ENCODE results near the gene NSD2. TPM values are rescaled to one million over a fixed set of nuclear protein-coding genes. Genes with fewer than 3 reads are reported as not detected.
A peak's percentile ranks its signal among the peaks of the same experiment; 100 is the strongest.

NSD2 gene
- total and polyA plus RNA-seq, 4 donors, result 5.1 to 71.5 (median 11.6) TPM

- peaks cover 6 to 35% (median 15%) of the 10 kb centered on the region in 4 donors for H3K36me3 ChIP-seq (ENCODE audit: control insufficient read depth in 4 of 4, insufficient read depth in 3 of 4, low read depth in 1 of 4, low read length in 3 of 4)
- no peaks in the 10 kb centered on the region for H3K27me3 ChIP-seq (ENCODE audit: control insufficient read depth in 4 of 4, insufficient read depth in 4 of 4, low read length in 3 of 4)
- TF ChIP-seq ZBTB33 (IDR thresholded peaks at IDR 0.05) (no peak), TAF1 (conservative IDR thresholded peaks at IDR 0.05) (no peak), GABPA (IDR thresholded peaks at IDR 0.05 in 1 of 2, conservative IDR thresholded peaks at IDR 0.05 in 1 of 2) (no peak), FOXA1 (IDR thresholded peaks at IDR 0.05) (no peak), JUND (IDR thresholded peaks at IDR 0.05) (no peak), FOXA2 (IDR thresholded peaks at IDR 0.05) (no peak), YY1 (IDR thresholded peaks at IDR 0.05) (no peak), RAD21 (IDR thresholded peaks at IDR 0.05) (no peak), RXRA (IDR thresholded peaks at IDR 0.05) (no peak)
- TF ChIP-seq, protein P1, sequence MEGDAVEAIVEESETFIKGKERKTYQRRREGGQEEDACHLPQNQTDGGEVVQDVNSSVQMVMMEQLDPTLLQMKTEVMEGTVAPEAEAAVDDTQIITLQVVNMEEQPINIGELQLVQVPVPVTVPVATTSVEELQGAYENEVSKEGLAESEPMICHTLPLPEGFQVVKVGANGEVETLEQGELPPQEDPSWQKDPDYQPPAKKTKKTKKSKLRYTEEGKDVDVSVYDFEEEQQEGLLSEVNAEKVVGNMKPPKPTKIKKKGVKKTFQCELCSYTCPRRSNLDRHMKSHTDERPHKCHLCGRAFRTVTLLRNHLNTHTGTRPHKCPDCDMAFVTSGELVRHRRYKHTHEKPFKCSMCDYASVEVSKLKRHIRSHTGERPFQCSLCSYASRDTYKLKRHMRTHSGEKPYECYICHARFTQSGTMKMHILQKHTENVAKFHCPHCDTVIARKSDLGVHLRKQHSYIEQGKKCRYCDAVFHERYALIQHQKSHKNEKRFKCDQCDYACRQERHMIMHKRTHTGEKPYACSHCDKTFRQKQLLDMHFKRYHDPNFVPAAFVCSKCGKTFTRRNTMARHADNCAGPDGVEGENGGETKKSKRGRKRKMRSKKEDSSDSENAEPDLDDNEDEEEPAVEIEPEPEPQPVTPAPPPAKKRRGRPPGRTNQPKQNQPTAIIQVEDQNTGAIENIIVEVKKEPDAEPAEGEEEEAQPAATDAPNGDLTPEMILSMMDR (IDR thresholded peaks at IDR 0.05; ENCODE audit: low read depth, low read length, missing input control), result no peak
- TF ChIP-seq, protein P2, sequence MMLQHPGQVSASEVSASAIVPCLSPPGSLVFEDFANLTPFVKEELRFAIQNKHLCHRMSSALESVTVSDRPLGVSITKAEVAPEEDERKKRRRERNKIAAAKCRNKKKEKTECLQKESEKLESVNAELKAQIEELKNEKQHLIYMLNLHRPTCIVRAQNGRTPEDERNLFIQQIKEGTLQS (IDR thresholded peaks at IDR 0.05), result no peak
- TF ChIP-seq, protein P3, sequence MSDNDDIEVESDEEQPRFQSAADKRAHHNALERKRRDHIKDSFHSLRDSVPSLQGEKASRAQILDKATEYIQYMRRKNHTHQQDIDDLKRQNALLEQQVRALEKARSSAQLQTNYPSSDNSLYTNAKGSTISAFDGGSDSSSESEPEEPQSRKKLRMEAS (IDR thresholded peaks at IDR 0.05), result no peak
- no peaks in the 10 kb centered on the region for H3K9me3 ChIP-seq (ENCODE audit: control insufficient read depth in 4 of 4, low read length in 3 of 4)
- H3K4me1 ChIP-seq (ENCODE audit: control insufficient read depth in 4 of 4, insufficient read depth in 4 of 4, low read length in 3 of 4), result no peaks in the 10 kb centered on the region
- 96% methylated on average over 11 of the region's 11 CpGs for WGBS
- H3K9ac ChIP-seq (ENCODE audit: low read depth in 1 of 2, low read length in 2 of 2), result no peak overlapping the region
- no peak overlapping the region for H3K27ac ChIP-seq (ENCODE audit: low read depth in 1 of 2, low read length in 2 of 2)
- no peak overlapping the region for H3K4me3 ChIP-seq (ENCODE audit: low read depth in 1 of 3, low read length in 3 of 3)
- DNase-seq (ENCODE audit: low spot score), result peak; percentile 25
These were observed 119.9 kb downstream of the NSD2 start for GRCh38 chr4:1991087-1991486.

GRCh38 chr4:1991596-1992434, 120.6 kb downstream of the NSD2 start:
- 96% methylated on average over 37 of the region's 37 CpGs for WGBS

More at GRCh38 chr4:1991596-1992434, 120.6 kb downstream of the NSD2 start:
- Histone ChIP-seq H3K9me3 (ENCODE audit: control insufficient read depth in 4 of 4, low read length in 3 of 4) (no peaks in the 10 kb centered on the region), H3K9ac (ENCODE audit: low read depth in 1 of 2, low read length in 2 of 2) (no peak overlapping the region), H3K4me1 (ENCODE audit: control insufficient read depth in 4 of 4, insufficient read depth in 4 of 4, low read length in 3 of 4) (no peaks in the 10 kb centered on the region), H3K36me3 (ENCODE audit: control insufficient read depth in 4 of 4, insufficient read depth in 3 of 4, low read depth in 1 of 4, low read length in 3 of 4) (peaks cover 6 to 28% (median 12%) of the 10 kb centered on the region in 4 donors), H3K27ac (ENCODE audit: low read depth in 1 of 2, low read length in 2 of 2) (no peak overlapping the region), H3K4me3 (ENCODE audit: low read depth in 1 of 3, low read length in 3 of 3) (no peak overlapping the region), H3K27me3 (ENCODE audit: control insufficient read depth in 4 of 4, insufficient read depth in 4 of 4, low read length in 3 of 4) (no peaks in the 10 kb centered on the region)
- no peak for DNase-seq (ENCODE audit: low spot score)
- no peak for TF ChIP-seq SP1 (IDR thresholded peaks at IDR 0.05)
- TF ChIP-seq HNF4A (conservative IDR thresholded peaks at IDR 0.05), result no peak
- TF ChIP-seq, protein P3 (IDR thresholded peaks at IDR 0.05), result no peak
- no peak for TF ChIP-seq TAF1 (conservative IDR thresholded peaks at IDR 0.05)
- TF ChIP-seq, protein P2 (IDR thresholded peaks at IDR 0.05), result no peak
- TF ChIP-seq FOXA2 (IDR thresholded peaks at IDR 0.05), result no peak
- TF ChIP-seq YY1 (IDR thresholded peaks at IDR 0.05), result no peak
- no peak for TF ChIP-seq HNF4G (IDR thresholded peaks at IDR 0.05)
- TF ChIP-seq RAD21 (IDR thresholded peaks at IDR 0.05), result no peak
- no peak for TF ChIP-seq EGR1 (IDR thresholded peaks at IDR 0.05; ENCODE audit: low read depth in 2 of 2)
- TF ChIP-seq GABPA (IDR thresholded peaks at IDR 0.05 in 1 of 2, conservative IDR thresholded peaks at IDR 0.05 in 1 of 2), result no peak
- TF ChIP-seq NR2F2 (IDR thresholded peaks at IDR 0.05), result no peak

Measured in liver (tissue), 9 donors.